Activated CD4-positive, alpha-beta T cell treated with anti-CD3 and anti-CD28 coated beads, Interleukin-2, amount 50 U/mL, for 16 hours (primary cell): Measurements from ENCODE around the gene SHMT2.

Source experiments
- DNase-seq: peaks from one replicate; pipeline ENCODE4 v3.0.0-alpha.2; 2020

The SHMT2 gene

DNA sequence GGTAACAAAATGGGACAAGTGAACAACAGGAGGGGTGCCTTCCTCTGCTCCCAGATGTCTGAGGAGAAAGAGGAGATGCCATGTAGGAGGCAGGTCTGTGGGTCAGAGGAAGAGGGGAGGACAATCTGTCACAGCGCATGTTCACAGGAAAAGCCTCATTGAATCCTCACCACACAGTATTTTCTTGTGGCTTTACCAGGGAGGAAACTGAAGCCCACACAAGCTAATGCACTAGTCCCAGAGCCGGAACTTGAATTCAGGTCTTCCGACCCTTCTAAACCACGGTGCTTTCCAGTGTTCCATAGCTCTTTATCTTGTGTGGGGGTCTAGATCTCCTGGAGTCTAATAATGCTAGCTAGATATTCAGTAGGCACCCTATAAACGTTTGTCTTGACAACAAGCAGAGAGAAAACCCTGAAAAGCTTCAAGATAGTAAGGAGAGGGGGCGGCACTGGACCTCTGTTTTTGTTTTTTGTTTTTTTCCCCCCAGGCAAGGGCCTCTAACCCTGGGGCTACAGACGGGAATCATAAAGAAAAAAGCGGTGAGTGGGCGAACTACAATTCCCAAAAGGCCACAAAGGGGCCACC lies 371 bp upstream of the SHMT2 start:
- DNase-seq = peak; percentile 57

DNA sequence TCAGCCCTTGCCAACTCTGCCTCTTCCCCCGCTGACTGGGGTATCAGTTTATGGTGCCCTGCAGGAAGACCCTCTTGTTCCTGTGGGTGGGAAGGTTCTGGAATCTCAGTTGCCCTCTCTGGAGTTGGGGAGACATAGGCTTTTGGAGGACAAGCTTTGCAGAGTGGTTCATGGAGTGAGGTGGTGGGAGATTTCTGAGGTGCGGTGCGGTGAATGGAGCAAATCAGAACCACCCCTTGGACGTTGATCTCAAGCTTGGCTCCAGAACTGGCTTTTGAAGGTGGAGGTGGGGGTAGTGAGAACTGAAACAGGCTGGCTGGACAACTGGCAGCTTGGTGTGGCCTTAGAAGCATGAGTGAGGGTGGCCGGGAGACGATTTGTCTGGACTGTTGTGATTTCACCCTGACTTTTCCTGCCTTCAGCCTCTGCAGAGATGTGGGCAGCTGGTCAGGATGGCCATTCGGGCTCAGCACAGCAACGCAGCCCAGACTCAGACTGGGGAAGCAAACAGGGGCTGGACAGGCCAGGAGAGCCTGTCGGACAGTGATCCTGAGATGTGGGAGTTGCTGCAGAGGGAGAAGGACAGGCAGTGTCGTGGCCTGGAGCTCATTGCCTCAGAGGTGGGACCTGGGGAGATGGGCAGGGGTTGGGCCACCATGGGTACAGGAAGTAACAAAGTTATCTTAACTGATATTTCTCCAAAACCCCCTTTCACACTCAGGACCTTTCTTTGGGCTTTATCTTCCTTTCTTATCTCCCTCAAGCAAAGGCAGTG lies 1.1 kb downstream of the SHMT2 start:
- no peak for DNase-seq

DNA sequence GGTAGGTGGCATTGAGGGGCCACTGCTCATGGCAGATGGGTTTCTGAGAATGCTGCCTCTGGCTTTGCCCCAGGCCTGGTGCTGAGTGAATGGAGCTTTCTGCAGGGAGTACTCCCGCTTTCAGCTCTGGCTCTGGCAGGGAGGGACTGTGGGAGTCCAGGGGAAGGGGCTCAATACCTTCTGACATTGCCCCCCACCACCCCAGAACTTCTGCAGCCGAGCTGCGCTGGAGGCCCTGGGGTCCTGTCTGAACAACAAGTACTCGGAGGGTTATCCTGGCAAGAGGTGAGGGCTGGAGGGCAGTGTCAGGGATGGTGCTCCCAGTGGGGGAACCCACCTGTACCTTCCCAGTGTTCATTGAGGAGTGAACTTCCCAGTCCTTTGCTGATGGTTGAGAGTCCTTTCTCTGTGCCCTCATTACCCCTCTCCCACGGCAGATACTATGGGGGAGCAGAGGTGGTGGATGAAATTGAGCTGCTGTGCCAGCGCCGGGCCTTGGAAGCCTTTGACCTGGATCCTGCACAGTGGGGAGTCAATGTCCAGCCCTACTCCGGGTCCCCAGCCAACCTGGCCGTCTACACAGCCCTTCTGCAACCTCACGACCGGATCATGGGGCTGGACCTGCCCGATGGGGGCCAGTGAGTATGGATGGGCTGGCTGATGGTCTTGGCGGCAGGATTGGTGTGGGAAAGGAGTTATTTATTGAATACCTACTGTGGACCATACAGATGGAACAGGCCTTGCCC lies 1.9 kb downstream of the SHMT2 start:
- DNase-seq = no peak

DNA sequence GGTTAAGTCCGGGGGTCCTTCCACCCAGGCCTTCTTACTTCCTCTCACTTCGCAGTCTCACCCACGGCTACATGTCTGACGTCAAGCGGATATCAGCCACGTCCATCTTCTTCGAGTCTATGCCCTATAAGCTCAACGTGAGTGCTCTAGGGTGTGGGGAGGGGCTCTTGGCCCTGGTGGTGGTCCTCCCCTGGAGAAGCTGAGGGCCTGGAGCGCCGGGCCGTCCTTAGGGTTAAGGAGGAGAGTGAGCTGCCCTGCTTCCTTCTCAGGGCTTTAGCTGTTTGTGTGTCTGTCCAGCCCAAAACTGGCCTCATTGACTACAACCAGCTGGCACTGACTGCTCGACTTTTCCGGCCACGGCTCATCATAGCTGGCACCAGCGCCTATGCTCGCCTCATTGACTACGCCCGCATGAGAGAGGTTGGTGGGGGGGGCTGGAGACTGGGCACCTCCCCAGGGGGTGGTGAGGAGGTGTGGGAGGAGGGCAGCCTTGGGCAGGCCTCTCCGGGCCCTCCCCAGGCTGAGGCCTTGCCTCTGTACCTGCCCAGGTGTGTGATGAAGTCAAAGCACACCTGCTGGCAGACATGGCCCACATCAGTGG lies 2.7 kb downstream of the SHMT2 start:
- no peak for DNase-seq

- DNase-seq = no peak
Measured at GRCh38 chr12:57233357-57234232, 4.1 kb downstream of the SHMT2 start.

DNA sequence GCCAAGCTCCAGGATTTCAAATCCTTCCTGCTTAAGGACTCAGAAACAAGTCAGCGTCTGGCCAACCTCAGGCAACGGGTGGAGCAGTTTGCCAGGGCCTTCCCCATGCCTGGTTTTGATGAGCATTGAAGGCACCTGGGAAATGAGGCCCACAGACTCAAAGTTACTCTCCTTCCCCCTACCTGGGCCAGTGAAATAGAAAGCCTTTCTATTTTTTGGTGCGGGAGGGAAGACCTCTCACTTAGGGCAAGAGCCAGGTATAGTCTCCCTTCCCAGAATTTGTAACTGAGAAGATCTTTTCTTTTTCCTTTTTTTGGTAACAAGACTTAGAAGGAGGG lies 4.7 kb downstream of the SHMT2 start:
- no peak for DNase-seq

- no peak for DNase-seq
Measured at GRCh38 chr12:57234571-57235016, 5.1 kb downstream of the SHMT2 start.

DNA sequence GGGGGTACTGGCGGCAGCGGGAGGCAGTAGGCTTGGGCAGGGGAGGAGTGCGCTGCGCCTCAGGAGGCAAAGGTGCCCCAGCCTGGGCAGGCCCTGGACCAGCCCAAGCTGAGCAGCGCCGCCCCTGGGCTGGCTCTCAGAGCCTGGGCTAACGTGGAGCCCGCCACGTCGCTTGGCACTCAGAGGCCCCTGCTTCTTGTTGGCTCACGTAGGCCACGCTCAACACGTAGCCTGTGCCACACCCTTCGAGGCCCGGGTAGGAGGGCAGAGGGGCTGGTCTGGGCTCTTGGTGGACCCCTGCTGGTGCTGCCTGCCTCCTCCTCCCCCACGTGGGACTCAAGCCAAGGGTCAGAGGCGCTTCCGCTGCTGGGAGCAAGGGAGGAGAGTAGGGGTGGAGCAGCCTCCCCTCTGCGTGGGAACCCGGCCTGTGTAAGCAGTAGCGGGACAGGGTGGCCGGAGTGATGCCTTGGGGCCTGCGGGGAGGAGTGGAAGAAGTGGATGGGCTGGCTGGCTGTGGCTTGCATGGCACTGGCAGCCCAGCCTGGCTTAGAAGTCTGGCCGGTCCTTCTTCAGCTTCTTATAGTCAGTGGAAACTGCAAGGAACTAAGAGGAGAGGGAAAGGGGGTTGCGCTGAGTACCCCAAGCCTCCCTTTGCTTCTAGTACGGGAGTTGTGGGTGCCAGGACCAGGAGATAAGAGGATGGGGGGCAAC lies 5.7 kb downstream of the SHMT2 start:
- no peak for DNase-seq

DNA sequence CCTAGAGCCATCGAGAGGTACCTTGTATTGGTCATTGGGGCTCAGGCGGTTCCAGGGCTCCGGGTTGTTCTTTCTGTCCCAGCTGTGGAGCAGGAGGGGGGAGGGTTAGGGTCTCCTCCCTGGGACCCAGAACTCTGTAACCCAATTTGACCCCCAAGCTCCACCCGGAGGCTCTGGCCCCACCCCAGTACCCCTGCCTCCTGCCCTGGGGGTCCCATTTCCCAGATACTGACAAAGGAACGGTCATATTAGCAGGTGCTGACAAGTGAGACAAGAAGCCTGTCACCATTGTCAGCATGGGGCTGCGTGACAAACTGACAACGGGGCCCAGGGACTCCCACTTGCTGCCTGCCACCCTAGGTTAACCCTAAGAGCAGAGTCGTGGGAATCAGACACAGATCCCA lies 6.2 kb downstream of the SHMT2 start:
- DNase-seq = no peak

DNA sequence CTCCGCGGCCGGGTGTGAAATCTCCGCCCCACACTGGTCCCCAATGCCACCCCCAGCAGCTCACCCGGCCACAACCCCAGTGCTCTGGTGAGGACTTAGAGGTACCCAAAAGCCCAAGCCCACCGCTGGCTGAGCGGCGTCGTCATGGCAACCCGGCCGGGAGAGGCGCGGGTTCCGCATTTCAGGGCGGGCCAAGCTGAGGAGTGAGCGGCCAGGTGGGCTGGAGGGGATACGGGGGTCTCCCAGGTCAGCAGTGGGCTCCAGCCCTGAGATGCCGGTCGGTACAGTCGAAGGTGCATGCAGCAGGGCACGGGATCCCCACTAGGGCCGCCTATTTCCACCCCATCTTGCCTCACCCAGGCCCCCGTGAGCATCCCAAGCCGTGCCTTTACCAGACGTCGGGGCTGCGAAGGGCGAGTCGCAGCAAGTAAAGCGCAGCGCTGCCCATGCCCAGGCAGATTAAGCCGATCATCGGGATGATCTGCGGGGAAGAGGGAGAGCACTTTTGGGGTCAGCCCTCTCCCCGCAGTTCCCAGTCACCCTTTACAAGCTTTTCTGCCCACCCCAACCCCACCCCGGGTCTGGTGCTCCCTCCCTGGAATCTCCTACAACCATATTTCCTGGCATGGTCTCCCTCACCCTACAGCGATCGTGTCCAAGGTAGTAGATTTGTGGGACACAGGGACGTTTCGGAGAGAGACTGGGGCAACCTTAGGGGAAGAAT lies 6.9 kb downstream of the SHMT2 start:
- no peak for DNase-seq

- DNase-seq = no peak
Measured at GRCh38 chr12:57236925-57237595, 7.5 kb downstream of the SHMT2 start.

DNA sequence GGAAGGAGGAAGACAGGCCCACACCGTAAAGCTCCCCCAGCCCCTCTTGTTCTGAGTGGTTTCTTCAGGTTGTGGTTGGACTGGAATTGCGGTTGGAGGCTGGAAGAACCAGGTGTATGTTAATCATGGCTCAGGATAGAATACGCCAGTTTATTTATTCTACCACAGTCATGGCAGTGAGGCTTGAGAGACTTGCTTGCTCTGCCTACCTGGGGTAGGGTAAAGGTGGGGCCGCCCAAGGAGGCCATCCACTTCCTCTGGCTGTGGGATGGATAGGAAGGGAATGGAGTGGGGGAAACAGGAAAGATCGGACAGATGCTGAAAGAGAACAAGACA lies 8.1 kb downstream of the SHMT2 start:
- DNase-seq = no peak

GRCh38 chr12:57237932-57238853 lies 8.7 kb downstream of the SHMT2 start:
- peak; percentile 42 for DNase-seq

- DNase-seq = peak; percentile 93
Measured at GRCh38 chr12:57238854-57239554, 9.5 kb downstream of the SHMT2 start.

DNA sequence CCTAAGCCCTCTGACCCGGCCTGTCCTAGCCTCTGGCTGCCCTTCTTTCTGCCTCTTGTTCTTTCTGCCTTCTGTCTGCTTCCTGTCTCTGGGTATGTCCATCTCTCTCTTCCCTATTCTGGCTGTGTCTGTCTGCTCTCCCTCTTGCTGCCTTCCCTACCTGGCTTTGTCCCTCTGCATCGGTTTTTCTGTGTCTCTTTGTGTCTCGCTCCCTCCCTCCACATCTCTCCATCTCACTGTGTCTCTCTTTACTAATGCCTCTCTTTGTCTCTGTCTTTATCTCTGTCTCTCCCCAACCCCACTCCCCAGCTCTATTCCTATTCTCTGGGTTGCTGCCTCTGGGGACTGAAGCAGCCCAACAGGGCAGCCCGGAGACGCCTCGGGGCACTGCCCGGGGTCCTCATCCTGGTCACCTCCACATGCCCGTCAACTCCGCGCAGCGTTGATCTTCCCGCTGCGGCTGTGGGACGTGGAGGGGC lies 10.1 kb downstream of the SHMT2 start:
- no peak for DNase-seq

- peak; percentile 85 for DNase-seq
Measured at GRCh38 chr12:57240066-57240921, 10.8 kb downstream of the SHMT2 start.

- DNase-seq = no peak
Measured at GRCh38 chr12:57240926-57241401, 11.5 kb downstream of the SHMT2 start.
